GM19351 (cell line): ENCODE results near the gene CCDC9B.

ENCODE experiments used
- ATAC-seq: cut with Tn5 transposase; IDR thresholded peaks from one replicate; pipeline ENCODE4 v1.9.1; 2021; ENCODE audit warnings: mild to moderate bottlenecking, moderate library complexity; ENCODE audit not compliant: unreplicated experiment

Gene CCDC9B

GRCh38 chr15:40340740-40341400 is at the start of gene CCDC9B:
Gene CCDC9B, minus strand, starts transcription at chr15:40340939. Its CDS starts 120 bp downstream, at chr15:40340819.
- ATAC-seq = no peak

GRCh38 chr15:40389824-40390595 is 49.3 kb upstream of the CCDC9B start:
- ATAC-seq = no peak

GRCh38 chr15:40388941-40389823 is 48.4 kb upstream of the CCDC9B start:
- no peak for ATAC-seq

GRCh38 chr15:40386480-40386879 is 45.7 kb upstream of the CCDC9B start:
- no peak for ATAC-seq

- ATAC-seq = peak; percentile 98
Measured at GRCh38 chr15:40382580-40383456, 42.1 kb upstream of the CCDC9B start, which contains the start of gene KNSTRN. Gene KNSTRN, plus strand, starts transcription at chr15:40382721. Its CDS starts 115 bp downstream, at chr15:40382836.

GRCh38 chr15:40381818-40382529 is 41.2 kb upstream of the CCDC9B start:
- no peak for ATAC-seq

- no peak for ATAC-seq
Measured at GRCh38 chr15:40380636-40381035, 39.9 kb upstream of the CCDC9B start.

GRCh38 chr15:40379853-40380252 is 39.1 kb upstream of the CCDC9B start:
- ATAC-seq = no peak

- ATAC-seq = no peak
Measured at GRCh38 chr15:40379374-40379773, 38.6 kb upstream of the CCDC9B start.

- ATAC-seq = no peak
Measured at GRCh38 chr15:40377606-40378005, 36.9 kb upstream of the CCDC9B start.

- no peak for ATAC-seq
Measured at GRCh38 chr15:40372981-40373380, 32.2 kb upstream of the CCDC9B start.

GRCh38 chr15:40369971-40370370 is 29.2 kb upstream of the CCDC9B start:
- ATAC-seq = no peak

GRCh38 chr15:40369474-40369869 is 28.7 kb upstream of the CCDC9B start:
- ATAC-seq = no peak

GRCh38 chr15:40368719-40369473 is 28.2 kb upstream of the CCDC9B start:
- ATAC-seq = no peak

GRCh38 chr15:40367686-40368611 is 27.2 kb upstream of the CCDC9B start:
- peak; percentile 88 for ATAC-seq

GRCh38 chr15:40367371-40367685 is 26.6 kb upstream of the CCDC9B start:
- no peak for ATAC-seq

- ATAC-seq = no peak
Measured at GRCh38 chr15:40366457-40367370, 26.0 kb upstream of the CCDC9B start.
